HG02798 (cell line): Measurements from ENCODE around the gene GRAPL.
"Not testable (repeated sequence)": the region's sequence is repeated elsewhere in the genome, so short reads cannot be mapped to it uniquely, and the experiment has no call there.

ENCODE experiments used
- ATAC-seq: cut with Tn5 transposase; IDR thresholded peaks from one replicate; pipeline ENCODE4 v1.9.1; 2021; ENCODE audit warnings: mild to moderate bottlenecking; ENCODE audit not compliant: unreplicated experiment, poor library complexity

GRAPL gene

DNA sequence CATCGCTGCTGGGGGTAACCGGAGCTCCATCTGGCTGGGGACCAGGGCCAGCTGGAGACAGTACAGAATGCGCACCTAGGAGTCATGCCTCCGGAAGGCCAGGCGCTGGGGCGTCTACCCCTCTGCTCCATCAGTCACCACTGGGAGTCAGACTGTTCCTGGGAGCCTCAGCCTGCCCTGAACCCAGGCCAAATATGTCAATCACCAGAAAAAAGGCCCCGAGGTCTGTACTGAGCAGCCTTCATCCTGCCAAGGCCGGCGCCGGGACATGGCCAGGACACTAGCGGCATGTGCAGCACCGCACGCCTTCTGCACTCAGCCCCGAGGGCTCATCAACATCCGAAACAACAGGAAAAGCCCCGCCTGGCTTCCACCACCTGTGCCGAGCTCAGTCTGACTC is 8.7 kb downstream of the GRAPL start:
- not testable (repeated sequence) for ATAC-seq

DNA sequence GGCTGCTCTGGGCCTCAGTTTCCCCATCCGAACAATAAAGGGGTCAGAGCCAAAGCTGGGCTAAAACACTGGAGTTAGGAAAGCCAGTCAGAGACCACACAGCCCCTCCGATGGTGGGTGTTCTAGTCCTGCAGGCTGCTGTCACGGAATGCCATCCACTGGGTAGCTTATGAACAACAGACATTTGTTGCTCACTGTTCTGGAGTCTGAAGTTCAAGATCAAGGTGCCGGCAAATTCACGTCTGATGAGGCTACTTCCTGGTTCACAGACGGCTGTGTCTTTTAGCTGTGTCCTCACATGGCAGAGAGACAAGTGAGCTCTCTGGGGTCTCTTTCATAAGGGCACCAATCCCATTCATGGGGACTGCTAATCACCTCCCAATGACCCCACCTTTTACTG is 9.2 kb downstream of the GRAPL start:
- not testable (repeated sequence) for ATAC-seq

DNA sequence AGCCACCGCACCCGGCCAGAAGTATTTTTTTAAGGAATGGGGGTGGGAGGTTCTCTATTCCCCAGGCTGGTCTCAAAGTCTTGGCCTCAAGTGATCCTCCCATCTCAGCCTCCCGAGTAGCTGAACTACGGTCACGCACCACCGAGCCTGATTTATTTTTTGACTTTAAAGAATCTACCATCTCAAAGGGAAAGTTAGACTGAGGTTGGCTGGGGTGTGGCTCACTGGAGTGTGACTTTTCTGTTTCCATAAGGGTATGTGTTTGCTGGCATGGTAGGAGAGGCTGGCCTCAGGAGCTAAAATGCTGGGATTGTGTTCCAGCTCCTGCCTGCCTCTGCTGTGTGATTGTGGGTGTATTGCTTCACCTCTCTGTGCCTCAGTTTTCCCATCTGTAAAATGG is 10.6 kb downstream of the GRAPL start:
- peak; percentile 26 for ATAC-seq

DNA sequence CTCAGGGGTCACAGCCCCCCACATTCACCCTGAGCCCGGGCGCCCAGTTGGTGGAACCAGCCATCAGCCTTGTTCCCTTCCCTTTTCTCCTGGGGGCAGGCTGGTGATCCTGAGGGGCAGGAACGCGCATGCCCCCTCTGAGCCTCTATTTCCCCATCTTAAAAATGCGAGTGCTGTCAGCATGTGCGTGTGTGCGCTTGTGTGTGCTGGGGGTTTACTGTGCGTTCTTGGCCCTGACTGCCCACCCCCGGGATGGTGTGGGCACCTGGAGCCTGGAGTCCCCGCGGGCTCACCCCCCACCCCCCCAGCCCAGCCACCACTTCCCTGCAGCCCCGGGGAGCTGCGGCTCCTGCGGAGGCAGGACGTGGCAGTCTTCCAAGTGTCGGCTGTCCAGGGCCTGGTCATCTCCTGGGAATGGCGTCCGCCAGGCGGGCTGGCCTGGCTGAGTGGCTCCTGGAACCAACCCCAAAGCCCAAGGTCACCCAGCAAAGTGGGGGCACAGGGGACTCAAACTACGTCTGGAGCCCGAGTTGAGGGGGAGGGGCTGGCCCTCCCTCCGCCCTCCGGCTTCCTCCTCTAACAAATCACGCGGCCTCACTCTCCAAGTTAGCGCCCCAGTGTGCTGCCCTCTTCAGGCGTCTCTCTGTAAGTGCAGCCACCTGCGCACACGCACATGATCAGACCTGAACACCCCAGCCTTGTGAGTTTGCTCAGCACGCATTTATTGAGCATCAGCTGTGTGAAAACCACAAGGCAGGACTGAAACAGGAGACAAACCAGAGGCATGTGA is 14.2 kb downstream of the GRAPL start:
- peak; percentile 71 for ATAC-seq

DNA sequence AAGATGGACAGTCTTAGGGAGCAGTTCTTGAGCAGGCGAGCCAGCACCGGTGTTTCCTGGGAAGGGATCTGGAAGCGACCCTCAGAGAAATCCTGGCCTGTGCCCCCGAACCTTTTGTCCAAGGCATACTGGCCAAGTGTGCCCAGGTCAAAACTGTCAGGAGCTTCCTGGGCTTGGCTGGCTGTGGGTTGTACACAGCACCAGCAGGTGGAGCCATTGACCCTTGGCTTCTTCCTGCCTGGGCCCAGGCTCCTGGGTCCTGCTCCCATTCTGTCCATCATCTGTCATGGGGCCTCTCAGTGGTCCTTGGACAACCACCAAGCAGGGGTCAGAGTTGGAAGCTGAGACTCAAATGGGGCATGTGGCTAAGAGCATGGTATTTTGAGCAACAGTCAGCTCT is 15.0 kb downstream of the GRAPL start:
- ATAC-seq = not testable (repeated sequence)

DNA sequence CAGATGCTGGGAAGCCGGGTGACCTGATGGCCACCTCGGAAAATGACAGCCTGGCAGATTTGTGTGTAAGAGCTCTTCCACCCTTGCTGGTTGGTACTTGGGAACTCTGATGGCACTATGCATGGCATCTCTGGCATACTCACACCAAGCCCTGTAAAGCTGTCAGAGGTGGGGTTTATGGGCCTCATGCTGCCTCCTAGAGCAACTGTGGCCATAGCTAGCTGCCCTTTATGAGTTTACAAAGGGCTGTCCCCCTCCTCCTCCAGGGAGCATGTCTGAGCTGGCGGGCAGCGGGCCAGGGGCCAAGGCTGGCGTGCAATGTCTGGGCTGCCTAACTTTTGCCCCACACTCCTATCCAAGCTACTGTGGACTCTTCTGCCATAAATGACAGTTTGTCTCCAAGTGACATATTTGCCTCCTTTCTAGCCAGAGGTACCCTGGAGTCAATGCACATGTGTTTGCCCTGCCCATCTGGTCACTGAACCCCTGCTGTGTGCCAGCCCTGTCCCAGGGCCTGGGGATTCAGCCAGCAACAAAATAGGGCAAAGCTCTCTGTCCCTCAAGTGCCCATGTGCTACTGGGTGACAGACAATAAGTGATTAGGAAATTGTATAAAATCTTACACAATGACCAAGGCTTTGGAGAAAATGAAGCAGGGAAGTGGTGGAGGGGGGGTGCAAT is 15.8 kb downstream of the GRAPL start:
- ATAC-seq = not testable (repeated sequence)

DNA sequence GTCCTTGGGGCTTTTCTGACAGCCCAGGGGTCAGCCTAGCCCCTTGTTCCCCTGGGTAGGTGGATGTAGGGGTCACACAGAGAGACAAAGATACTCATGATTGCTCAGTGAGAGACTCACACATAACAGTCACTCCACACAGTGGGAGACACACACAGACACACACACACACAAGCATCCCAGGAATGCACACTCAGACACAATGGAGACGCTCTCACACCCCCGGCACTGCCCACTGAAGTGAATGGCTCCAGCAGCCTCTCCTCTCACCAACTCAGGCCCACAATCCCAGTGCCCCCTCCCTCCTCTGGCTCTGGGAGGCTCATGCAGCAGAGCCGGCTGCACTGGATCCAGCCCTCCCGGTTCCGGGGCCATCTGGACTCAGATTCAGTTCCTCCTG is 17.0 kb downstream of the GRAPL start:
- ATAC-seq = not testable (repeated sequence)

DNA sequence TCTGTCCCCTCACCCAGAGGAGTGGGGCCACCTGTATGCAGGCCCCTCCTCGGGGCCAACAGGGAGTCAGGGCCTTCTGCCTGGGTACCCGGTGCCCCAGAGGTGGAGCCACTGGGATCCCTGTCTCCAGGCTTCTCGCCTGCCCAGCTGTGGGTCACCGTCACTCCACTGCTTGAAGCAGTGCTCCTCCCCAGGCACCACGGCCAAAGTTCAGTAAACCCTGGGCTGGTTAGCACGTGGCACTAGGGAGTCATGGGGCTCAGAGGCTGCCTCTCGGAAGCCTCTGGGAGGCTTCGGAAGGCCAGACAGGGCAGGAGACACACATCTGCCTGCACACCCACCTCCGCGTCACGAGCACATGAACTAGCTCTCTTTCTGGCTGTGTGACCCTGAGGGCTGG is 18.1 kb downstream of the GRAPL start:
- ATAC-seq = not testable (repeated sequence)

DNA sequence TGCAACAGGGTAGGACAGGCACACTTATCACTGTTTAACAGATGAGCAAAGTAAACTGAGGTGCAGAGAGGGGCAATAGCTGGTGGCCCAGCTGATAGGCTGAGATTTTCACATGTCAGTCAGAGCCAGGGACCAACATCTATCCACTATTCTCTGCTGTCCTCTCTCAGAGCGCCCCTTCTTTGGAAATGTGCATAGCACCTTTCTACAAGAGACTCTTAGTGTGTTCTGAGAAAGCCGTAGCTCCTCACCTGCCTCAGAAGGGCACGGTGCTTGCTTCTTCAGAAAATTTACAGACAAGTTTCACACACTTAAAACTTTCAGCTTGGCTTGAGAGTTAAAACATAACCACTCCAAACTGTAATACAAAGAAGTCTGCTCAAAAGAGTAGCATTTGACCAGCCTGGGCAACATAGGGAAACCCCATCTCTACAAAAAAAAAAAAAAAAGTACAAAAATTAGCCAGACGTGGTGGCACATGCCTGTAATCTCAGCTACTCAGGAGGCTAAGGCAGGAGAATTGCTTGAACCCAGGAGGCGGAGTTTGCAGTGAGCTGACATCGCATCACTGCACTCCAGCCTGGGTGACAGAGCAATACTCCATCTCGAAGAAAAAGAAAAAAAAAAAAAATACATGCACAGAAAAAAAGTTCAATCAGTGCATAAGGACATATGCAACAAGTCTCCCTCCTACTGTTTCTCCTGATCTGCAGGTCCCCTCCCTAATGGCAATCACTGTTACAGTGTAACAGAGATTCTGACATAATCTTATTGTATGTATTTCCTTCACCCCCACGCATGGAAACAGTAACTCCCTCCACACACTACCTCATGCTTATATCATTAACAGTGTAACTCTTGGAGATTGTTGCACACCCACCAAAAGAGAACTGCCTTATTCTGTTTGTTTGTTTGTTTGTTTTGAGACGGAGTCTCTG is 23.6 kb downstream of the GRAPL start:
- not testable (repeated sequence) for ATAC-seq

DNA sequence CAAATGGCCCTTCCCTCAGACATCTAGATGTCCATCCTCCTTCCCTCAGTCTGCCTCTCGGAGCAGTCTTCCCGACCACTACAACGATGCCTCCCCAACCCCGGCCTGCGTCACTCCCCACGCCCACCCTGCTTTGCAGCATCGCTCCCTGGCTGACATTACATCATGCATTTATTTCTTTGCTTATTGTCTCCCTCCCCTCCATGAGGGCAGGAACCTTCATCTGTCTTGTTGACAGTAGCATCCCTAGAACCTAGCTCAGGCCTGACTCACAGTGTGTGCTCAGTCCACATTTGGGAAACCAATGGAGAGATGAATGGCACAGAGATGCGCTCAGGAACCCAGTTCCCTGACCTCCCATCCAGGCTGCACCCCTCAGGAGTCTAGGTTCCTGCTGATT is 30.2 kb downstream of the GRAPL start:
- not testable (repeated sequence) for ATAC-seq

DNA sequence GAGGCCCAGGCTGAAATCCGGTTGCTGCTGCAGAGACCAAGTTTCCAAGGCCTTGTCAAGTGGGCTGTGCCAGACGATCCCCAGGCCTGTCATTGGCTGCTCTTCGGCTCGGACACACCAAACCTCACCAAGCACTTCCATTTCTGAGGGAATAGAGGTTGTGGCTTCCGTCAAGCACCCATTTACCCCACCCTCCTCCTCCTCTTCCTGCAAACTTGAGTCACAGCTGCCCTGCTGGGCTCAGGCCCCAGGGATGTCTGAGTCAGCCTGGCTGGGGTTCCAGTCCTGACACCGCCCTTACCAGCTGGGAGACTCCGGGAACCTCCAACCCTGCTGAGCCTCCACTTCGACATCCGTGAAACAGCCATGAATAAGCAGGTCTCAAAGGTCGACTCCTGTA is 31.1 kb downstream of the GRAPL start:
- not testable (repeated sequence) for ATAC-seq

DNA sequence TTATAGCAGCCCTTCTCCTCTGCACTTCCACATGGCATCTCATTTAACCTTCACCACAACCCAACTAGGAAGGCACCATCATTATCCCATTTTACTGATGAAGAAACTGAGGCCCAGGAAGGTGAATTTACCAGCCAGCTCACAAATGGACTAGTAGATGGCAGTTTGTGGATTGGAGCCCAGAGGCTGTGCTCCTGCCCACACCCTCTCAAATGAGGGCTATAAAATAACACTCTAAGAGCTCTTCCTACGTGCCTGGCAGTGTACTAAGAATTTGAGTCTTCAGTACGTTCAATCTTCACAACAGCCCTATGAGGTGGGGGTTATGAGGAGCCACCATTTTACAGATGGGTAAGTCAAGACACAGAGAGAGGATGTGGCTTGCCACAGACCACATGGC is 31.5 kb downstream of the GRAPL start:
- not testable (repeated sequence) for ATAC-seq

DNA sequence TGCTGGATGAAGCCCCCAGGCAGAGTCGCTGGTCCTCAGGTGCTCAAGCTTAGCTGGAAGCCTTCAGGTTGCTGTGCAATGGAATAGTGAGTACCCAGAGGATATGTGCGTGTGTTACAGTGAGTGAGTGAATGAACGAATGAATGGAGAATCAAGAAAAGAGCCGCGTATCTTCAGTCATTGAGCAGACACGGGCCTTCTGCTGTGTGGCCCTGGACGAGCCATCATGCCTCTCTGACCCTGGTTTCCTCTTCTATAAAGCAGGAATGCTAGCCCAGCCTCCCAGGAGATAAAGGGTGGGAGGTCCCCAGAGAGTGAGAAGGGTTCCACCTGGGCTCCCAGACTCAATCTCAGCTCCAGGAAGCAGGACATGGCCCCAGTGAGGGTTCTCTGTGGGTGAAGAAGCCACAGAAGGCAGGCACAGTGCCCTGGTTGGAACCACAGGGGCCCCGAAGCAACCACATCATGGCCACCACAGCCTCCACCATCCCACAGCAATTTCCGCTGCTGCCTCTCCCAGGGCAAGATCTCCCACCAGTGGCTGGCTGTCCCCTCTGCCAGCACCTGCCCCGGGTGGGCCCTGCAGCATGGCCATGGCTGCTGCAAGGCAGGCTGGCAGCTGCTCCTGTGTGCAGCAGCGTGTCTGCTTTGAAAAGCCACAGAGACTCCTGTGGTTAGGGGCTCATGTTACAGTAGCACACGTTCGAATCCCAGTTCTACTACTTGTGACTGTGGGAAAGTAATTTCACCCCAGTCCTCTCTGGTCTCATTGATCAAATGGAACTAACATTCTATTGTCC is 34.1 kb downstream of the GRAPL start:
- not testable (repeated sequence) for ATAC-seq

DNA sequence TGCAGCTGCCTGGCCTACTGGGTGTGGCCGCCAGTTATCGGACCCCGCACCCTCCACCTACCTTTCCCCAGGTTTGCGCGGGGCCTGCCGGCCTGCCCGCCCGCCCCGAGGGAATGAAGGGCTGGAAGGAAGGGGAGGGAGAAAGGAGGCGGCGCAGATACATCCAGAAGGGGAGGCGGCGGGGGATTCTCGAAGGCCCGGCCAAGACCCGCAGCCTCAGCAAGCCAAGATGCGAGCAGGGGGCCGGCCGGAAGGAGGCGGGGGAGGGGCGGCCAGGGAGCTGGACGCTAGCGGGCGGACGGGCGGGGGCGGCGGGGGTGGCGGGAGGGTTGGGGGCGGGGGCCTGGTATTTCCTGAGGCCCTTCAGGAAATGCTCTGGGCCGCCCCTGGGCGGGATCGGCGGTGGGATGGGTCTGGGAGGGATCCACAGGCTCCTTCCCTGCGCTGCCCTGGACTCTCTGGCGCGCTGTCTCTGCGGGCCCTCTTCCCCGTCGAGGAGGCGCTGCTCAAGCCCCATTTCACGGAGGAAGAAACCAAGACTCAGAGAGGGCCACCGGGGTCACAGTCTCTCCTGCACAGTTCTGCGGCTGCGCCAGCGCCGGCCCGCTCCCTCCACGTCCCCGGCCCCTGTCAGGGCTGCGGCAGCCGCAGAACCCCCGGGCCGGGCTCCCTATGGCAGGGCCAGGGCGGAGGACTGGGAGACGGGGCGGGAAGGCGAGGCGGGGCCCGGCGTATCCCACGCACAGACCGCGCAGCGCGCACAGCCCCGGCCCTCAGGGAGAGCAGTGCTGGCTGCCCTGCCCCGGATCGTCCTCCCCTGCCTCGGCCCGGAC is 35.2 kb downstream of the GRAPL start:
- ATAC-seq = not testable (repeated sequence)

DNA sequence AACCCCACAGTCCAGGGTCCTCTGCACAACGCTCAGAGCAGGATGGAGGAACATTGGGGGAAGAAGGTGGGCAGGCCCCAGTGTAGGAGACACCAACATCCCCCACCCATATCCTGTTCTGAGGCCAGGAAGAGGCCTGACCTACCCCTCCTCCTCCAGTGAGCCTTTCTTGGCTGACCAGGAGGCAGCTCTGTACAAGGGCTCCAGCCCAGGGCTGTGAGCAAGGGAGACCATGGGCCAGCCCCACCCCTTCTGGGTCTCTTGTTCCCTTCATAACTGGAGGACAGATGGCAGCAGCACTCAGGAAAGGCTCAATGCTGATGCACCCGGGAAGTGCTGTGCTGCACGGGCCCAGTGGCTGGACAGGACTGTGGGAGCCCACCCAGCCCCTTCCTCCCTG is 47.0 kb downstream of the GRAPL start:
- ATAC-seq = not testable (repeated sequence)

DNA sequence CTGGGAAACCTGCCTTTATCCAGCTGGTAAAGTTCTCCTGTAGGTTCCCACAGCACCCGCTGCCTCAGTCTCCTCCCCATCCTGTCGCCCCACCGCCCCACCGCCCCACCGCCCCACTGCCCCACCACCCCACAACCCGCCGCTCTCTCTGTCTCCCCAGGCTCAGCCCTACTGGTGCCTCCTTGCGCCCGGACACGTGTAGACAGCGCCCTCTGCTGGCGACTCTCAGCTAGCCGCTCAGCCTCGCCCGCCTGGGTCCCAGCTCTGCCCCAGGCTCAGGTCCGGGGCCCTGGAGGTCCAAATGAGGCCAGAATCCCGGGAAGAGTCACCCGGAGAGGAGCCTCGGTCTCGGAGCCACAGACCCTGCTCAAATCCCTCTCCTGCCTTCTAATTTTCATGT is 48.0 kb downstream of the GRAPL start:
- ATAC-seq = peak; percentile 86

DNA sequence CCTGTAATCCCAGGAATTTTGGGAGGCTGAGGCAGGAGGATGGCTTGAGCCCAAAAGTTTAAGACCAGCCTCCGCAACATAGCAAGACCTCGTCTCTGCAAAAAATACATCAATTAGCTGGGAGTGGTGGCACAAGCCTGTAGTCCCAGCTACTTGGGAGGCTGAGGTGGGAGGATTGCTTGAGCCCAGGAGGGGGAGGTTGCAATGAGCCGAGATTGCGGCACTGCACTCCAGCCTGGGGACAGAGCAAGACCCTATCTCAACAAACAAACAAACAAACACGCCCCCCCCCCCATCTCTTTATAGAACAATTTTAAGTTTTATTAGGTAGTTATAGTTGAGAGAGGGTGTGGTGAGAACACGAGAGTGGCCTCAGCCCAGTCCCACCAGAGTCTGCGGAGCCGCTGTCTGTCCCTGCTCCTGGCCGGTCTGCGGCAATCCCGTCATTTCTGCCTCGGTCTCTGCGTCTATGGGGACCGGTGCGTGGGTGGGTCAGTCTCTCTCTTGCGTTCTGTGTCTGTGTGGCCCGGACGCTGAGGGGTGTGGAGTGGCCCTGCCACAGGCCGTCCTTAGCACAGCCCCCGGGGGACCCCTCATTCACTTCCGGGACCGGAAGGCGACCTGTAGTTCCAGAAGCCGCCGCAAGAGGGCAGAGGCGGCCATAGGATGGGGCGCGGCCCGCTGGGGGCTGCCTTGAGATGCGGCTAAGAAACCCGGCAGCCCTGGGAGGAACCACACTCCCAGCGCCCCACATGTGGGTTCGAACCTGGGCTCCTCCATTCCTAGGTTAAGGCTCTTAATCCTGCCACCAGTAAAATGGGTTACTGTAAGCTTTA is 53.9 kb downstream of the GRAPL start:
- ATAC-seq = peak; percentile 91
